ENCODE measurements around the gene MSH3.

The MSH3 gene

DNA sequence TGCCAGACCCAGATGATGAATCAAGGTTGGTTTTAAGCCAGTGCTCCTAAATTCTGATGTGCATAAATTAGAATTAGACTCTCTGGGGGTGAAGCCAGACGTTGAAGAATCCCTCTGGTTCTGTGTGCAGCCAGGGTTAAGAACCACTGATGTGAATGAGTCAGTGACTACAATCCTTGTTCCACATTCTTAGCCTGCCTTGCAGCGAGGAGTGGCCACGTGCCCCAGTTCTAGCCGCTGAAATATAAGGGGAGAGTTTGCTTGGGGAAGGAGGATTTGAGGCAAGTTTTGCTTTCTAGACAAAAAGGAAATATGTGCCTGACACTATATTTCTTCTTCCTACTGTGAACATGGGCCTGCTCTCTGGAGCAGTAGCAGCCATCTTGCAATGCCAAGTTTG, 34.2 kb upstream of the MSH3 start:
- ATAC-seq: no peak
- TF ChIP-seq, protein P1, sequence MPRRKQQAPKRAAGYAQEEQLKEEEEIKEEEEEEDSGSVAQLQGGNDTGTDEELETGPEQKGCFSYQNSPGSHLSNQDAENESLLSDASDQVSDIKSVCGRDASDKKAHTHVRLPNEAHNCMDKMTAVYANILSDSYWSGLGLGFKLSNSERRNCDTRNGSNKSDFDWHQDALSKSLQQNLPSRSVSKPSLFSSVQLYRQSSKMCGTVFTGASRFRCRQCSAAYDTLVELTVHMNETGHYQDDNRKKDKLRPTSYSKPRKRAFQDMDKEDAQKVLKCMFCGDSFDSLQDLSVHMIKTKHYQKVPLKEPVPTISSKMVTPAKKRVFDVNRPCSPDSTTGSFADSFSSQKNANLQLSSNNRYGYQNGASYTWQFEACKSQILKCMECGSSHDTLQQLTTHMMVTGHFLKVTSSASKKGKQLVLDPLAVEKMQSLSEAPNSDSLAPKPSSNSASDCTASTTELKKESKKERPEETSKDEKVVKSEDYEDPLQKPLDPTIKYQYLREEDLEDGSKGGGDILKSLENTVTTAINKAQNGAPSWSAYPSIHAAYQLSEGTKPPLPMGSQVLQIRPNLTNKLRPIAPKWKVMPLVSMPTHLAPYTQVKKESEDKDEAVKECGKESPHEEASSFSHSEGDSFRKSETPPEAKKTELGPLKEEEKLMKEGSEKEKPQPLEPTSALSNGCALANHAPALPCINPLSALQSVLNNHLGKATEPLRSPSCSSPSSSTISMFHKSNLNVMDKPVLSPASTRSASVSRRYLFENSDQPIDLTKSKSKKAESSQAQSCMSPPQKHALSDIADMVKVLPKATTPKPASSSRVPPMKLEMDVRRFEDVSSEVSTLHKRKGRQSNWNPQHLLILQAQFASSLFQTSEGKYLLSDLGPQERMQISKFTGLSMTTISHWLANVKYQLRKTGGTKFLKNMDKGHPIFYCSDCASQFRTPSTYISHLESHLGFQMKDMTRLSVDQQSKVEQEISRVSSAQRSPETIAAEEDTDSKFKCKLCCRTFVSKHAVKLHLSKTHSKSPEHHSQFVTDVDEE (CRISPR knock-in tag; IDR thresholded peaks at IDR 0.05): no peak
- TF ChIP-seq ZNF565 (CRISPR knock-in tag; conservative IDR thresholded peaks at IDR 0.05; ENCODE audit: low read depth) (no peak), PPARA (CRISPR knock-in tag; IDR thresholded peaks at IDR 0.05; ENCODE audit: borderline replicate concordance) (no peak), GLIS3 (CRISPR knock-in tag; IDR thresholded peaks at IDR 0.05) (no peak), CSDC2 (CRISPR knock-in tag; IDR thresholded peaks at IDR 0.05) (no peak), ESRRG (CRISPR knock-in tag; IDR thresholded peaks at IDR 0.05) (no peak), ZFP30 (CRISPR knock-in tag; IDR thresholded peaks at IDR 0.05) (no peak), OSR1 (CRISPR knock-in tag; IDR thresholded peaks at IDR 0.05) (no peak), ZNF70 (CRISPR knock-in tag; IDR thresholded peaks at IDR 0.05) (no peak), SNAI2 (CRISPR knock-in tag; IDR thresholded peaks at IDR 0.05) (no peak), ZC3H10 (CRISPR knock-in tag; IDR thresholded peaks at IDR 0.05) (no peak)
- TF ChIP-seq, protein P2, sequence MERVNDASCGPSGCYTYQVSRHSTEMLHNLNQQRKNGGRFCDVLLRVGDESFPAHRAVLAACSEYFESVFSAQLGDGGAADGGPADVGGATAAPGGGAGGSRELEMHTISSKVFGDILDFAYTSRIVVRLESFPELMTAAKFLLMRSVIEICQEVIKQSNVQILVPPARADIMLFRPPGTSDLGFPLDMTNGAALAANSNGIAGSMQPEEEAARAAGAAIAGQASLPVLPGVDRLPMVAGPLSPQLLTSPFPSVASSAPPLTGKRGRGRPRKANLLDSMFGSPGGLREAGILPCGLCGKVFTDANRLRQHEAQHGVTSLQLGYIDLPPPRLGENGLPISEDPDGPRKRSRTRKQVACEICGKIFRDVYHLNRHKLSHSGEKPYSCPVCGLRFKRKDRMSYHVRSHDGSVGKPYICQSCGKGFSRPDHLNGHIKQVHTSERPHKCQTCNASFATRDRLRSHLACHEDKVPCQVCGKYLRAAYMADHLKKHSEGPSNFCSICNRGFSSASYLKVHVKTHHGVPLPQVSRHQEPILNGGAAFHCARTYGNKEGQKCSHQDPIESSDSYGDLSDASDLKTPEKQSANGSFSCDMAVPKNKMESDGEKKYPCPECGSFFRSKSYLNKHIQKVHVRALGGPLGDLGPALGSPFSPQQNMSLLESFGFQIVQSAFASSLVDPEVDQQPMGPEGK (CRISPR knock-in tag; IDR thresholded peaks at IDR 0.05; ENCODE audit: borderline replicate concordance): no peak
- TF ChIP-seq, protein P3, sequence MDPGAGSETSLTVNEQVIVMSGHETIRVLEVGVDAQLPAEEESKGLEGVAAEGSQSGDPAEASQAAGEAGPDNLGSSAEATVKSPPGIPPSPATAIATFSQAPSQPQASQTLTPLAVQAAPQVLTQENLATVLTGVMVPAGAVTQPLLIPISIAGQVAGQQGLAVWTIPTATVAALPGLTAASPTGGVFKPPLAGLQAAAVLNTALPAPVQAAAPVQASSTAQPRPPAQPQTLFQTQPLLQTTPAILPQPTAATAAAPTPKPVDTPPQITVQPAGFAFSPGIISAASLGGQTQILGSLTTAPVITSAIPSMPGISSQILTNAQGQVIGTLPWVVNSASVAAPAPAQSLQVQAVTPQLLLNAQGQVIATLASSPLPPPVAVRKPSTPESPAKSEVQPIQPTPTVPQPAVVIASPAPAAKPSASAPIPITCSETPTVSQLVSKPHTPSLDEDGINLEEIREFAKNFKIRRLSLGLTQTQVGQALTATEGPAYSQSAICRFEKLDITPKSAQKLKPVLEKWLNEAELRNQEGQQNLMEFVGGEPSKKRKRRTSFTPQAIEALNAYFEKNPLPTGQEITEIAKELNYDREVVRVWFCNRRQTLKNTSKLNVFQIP (CRISPR knock-in tag; IDR thresholded peaks at IDR 0.05; ENCODE audit: borderline replicate concordance, low read depth): no peak

DNA sequence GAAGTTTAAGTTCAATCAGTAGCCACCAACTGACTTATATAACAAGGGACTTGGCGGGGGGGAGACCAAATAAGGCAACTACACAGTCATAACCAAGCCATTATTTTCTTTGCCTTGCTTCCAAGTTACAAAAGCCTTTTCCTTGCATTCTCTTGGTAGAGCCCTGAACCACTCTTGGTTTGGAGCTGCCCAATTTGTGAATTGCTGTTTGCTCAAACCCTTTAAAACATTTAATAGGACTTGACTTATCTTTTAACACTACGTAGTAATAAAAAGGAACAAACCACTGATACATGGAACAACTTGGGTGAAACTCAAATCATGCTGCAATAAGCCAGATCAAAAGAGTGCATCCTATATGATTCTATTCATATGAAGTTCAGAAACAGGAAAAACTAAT, 31.7 kb upstream of the MSH3 start:
- no peak for TF ChIP-seq GLIS3 (CRISPR knock-in tag; IDR thresholded peaks at IDR 0.05)
- no peak for TF ChIP-seq ZNF70 (CRISPR knock-in tag; IDR thresholded peaks at IDR 0.05)
- TF ChIP-seq TOX (CRISPR knock-in tag; IDR thresholded peaks at IDR 0.05; ENCODE audit: borderline replicate concordance): no peak
- TF ChIP-seq ZNF565 (CRISPR knock-in tag; conservative IDR thresholded peaks at IDR 0.05; ENCODE audit: low read depth): no peak
- TF ChIP-seq TCF4 (CRISPR knock-in tag; IDR thresholded peaks at IDR 0.05; ENCODE audit: borderline replicate concordance): no peak
- TF ChIP-seq RARB (CRISPR knock-in tag; IDR thresholded peaks at IDR 0.05): no peak
- TF ChIP-seq ZC3H10 (CRISPR knock-in tag; IDR thresholded peaks at IDR 0.05): no peak
- TF ChIP-seq, protein P2 (CRISPR knock-in tag; IDR thresholded peaks at IDR 0.05; ENCODE audit: borderline replicate concordance): no peak
- no peak for TF ChIP-seq ISL1 (CRISPR knock-in tag; IDR thresholded peaks at IDR 0.05)
- no peak for TF ChIP-seq BACH2 (CRISPR knock-in tag; IDR thresholded peaks at IDR 0.05; ENCODE audit: borderline replicate concordance)
- TF ChIP-seq OSR1 (CRISPR knock-in tag; IDR thresholded peaks at IDR 0.05): no peak
- no peak for TF ChIP-seq ZFP3 (CRISPR knock-in tag; IDR thresholded peaks at IDR 0.05)
- no peak for ATAC-seq

DNA sequence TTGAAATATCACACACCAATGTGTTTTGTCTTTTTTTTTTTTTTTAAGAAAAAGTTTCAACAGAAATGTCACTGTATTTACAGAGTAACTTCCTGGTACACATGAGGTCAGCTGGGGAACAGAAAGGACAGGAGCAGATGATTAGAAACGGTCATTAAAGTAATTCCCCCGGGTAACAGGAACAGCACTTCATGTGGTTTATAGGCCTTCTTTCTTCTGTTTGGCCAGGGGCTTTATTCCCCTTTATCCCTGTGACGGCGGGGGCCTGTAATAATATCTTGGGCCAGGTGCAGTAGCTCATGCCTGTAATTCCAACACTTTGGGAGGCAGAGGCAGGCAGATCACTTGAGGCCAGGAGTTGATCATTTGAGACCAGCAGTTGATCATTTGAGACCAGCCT, 30.5 kb upstream of the MSH3 start:
- ATAC-seq: no peak

More for the DNA sequence above, 30.5 kb upstream of the MSH3 start:
- TF ChIP-seq BACH2 (CRISPR knock-in tag; IDR thresholded peaks at IDR 0.05; ENCODE audit: borderline replicate concordance) (no peak), ARNTL (CRISPR knock-in tag; IDR thresholded peaks at IDR 0.05; ENCODE audit: borderline replicate concordance, low read depth) (no peak), RARB (CRISPR knock-in tag; IDR thresholded peaks at IDR 0.05) (no peak)
- TF ChIP-seq, protein P3 (CRISPR knock-in tag; IDR thresholded peaks at IDR 0.05; ENCODE audit: borderline replicate concordance, low read depth): no peak

Data from SK-N-SH treated with all-trans-retinoic acid at 6 μM for 48 hours (cell line).